NCI-H187 (cell line): Measurements from ENCODE around the gene ICA1.
"Not testable (repeated sequence)": the region's sequence is repeated elsewhere in the genome, so short reads cannot be mapped to it uniquely, and the experiment has no call there.

Experiments
- DNase-seq, 2 experiments: peaks; one replicate each; lab custom pipeline; 2025; lab: John Stamatoyannopoulos, UW

Gene ICA1

DNA sequence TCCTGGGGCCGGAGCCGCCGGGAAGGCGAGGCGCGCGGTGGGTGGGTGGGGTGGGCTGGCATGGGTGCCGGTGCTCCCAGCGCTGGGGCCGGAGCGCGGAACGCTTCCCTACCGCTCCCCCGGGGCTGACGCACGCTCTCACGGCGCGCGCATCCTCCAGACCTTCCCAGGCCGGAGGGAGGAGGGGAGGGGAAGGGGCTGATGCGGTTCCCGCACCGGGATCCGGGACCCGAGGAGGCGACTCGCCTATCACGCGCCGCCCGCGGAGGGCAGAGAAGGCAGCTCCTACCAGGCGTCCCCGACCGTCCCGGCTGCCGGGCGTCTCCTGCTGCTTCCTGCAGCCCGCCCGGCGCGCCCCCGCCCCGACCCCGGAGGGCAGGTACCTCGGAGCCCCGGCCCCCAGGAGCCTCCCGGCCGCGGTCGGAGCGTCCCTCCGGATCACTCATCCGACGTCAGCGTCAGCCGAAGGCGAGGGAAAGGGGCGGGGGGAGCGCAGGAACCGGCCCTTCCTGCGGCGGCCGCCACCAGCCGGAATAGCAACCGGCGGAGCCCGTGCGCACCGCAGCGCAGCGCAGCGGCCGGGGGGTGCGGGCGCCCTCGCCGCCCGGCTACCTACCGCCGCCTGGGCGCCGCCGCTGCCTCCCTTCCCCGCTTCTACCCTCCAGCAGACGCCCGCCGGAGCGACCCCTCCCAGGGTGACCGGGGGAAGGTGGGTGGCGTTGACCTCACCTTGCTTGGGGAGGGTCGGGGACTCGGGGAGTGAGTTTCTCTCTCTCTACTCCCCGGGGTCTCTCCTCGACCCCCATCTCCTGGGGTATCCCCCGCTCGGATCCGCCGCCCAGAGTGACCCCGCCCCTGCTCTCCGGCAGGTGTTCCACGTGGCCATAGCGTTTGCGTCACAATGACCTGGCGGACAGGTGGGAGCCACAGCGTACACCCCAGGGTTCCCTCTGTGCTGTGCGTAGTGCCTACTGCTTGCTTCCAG lies at the start of gene ICA1:
ICA1 (minus strand) TSS at position 457 of the 985 bp plus-strand sequence. CDS start 26,241 bp downstream, outside the sequence.
- DNase-seq = peak; percentile 66 to 74

GRCh38 chr7:8310876-8311275 lies 48.9 kb upstream of the ICA1 start:
- DNase-seq = no peak

GRCh38 chr7:8305625-8306388 lies 43.8 kb upstream of the ICA1 start:
- DNase-seq = no peak

DNA sequence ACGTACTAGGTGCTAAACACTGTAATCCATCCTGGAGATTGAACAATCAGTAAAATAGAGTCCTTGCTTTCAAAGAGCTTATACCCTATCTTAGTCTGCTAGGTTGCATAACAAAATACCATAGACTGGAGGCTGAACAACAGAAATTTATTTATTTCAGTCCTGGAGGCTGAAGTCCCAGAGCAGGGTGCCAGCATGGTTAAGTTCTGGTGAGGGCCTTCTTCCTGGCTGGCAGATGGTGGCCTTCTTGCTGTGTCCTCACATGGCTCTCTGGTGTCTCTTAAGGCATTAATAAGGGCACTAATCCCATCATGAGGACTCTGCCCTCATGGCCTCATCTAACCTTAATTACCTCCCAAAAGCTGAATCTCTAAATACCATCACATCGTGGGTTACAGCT lies 43.1 kb upstream of the ICA1 start:
- DNase-seq = no peak

- no peak for DNase-seq
Measured at GRCh38 chr7:8303904-8304528, 42.0 kb upstream of the ICA1 start.

- not testable (repeated sequence) for DNase-seq
Measured at GRCh38 chr7:8297023-8297422, 35.1 kb upstream of the ICA1 start.

DNA sequence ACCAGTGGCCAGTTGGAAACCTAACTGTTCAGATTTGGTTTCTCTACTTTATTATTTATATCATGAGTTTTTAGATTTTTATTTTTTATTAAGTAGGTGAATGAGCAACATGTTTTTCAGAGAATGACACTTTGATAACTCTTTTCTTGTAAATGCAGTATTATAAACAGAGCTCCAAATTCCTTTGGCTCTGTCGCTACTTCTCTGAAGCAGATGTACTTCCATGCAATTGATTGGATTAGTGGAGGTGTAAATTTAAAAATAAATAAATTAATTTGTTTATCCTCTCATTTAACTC lies 34.3 kb upstream of the ICA1 start:
- no peak for DNase-seq

- peak; percentile 41 to 50 for DNase-seq
Measured at GRCh38 chr7:8295638-8296361, 33.8 kb upstream of the ICA1 start.

GRCh38 chr7:8291397-8292141 lies 29.6 kb upstream of the ICA1 start:
- DNase-seq = no peak

- DNase-seq = no peak
Measured at GRCh38 chr7:8290645-8291308, 28.8 kb upstream of the ICA1 start.

- no peak for DNase-seq
Measured at GRCh38 chr7:8286118-8286517, 24.2 kb upstream of the ICA1 start.

- no peak for DNase-seq
Measured at GRCh38 chr7:8285155-8285554, 23.2 kb upstream of the ICA1 start.

GRCh38 chr7:8284606-8285005 lies 22.6 kb upstream of the ICA1 start:
- DNase-seq = no peak

DNA sequence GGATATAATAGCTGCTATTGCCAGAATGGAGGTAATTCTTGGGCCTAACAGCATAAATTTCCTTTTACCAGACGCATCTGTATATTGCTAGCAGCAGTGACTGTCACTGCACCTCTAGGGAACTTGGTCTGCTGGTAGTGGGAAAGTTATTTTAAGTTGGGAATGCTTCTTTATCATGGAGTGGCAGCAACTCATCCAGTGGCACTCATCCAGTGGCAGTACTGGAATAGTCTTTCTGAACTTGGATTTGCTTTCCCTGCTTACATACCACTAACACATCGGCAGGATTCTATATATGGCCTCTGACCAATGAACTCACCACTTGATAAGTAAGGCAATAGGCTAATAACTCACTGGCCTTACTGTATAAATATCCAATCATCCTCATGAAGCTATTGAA lies 22.0 kb upstream of the ICA1 start:
- no peak for DNase-seq

- DNase-seq = no peak
Measured at GRCh38 chr7:8282871-8283270, 20.9 kb upstream of the ICA1 start.

GRCh38 chr7:8282162-8282561 lies 20.2 kb upstream of the ICA1 start:
- DNase-seq = no peak

DNA sequence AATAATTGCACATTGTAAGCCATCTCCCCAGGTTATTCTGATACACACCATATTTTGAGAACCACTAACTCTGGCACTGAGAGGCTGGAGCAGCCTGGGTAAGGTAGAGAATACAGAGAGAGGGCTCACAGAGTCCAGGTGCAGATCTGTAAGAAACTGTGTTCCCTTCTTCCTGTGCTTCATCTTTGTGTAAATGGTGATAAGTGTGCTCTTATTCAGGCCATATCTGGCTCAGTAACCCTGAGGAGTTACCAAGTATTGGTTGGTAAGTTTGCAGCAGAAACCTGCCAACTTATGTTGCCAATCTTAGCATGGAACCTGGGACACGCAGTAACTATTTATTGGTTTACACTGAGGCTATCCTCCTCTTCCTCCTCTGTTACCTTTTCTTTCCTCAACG lies 16.2 kb upstream of the ICA1 start:
- DNase-seq = no peak

- DNase-seq = no peak
Measured at GRCh38 chr7:8277394-8277982, 15.5 kb upstream of the ICA1 start.

DNA sequence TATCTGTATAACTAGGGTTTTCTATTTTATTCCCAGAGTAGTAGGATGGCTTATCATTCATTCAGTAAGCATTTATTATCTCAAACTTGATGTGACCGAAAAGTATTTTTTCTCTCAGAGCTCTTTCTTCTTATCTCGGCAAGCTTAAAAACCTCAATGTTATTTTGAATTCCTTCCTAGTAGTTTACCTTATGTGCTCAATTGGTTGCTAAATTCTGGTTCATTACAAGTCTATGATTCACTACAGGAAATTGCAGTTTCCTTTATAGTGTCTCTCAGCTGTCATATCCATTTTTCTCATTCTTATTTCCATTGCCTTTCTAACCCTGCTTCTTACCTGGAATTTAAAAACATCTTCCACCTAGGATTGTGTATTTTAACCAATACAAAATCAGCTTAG lies 12.6 kb upstream of the ICA1 start:
- DNase-seq = no peak

DNA sequence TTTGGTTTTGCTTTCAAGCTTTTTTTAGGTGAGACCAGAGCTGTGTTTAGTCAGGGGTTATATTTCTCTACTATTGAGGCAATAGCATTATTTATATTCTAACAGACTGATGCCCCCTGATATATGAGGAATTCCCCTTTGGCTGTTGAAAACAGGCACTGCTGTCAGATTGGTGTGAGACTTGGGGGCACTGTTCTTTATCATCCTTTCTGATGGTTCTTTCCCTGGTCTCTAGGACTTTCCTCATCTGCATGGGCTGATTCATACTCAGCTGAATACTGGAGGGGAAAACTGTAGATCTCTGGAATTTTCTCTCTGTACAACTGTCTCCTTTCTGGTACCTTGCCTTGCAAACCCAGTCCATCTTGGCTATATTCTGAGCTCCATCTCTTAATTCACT lies 10.0 kb upstream of the ICA1 start:
- DNase-seq = no peak
